Fibroblast of lung (primary cell): ENCODE results near the gene PGPEP1. TPM values are rescaled to one million over a fixed set of nuclear protein-coding genes. Genes with fewer than 3 reads are reported as not detected.

Experiments
- DNase-seq, 2 donors: peaks; one replicate each; pipeline versions ENCODE4 v3.0.0 to v3.0.0-alpha.2; 2010; ENCODE audit warnings: low read depth in 2 of 2
- H2AFZ ChIP-seq: 2 replicates; pipeline ENCODE4 v1.5.1; 2012; ENCODE audit warnings: low read length, control low read depth, inconsistent platforms
- H3K27ac ChIP-seq: 2 replicates; pipeline ENCODE4 v1.5.1; 2011; ENCODE audit warnings: low read length, control low read depth; ENCODE audit not compliant: insufficient read depth
- H3K27me3 ChIP-seq: 2 replicates; pipeline ENCODE4 v1.5.1; 2011; ENCODE audit warnings: mild to moderate bottlenecking, low read length; ENCODE audit not compliant: control insufficient read depth, insufficient read depth
- H3K36me3 ChIP-seq: 2 replicates; pipeline ENCODE4 v1.5.1; 2011; ENCODE audit warnings: low read length; ENCODE audit not compliant: control insufficient read depth, insufficient read depth
- H3K4me1 ChIP-seq: 2 replicates; pipeline ENCODE4 v1.5.1; 2011; ENCODE audit warnings: low read length; ENCODE audit not compliant: control insufficient read depth, insufficient read depth; ENCODE audit errors: extremely low read depth
- H3K4me2 ChIP-seq: 2 replicates; pipeline ENCODE4 v1.5.1; 2011; ENCODE audit warnings: low read length, control low read depth; ENCODE audit not compliant: insufficient read depth; ENCODE audit errors: extremely low read depth
- H3K4me3 ChIP-seq, 4 experiments: fragments of 200-600 bp in 1 of 4; sonication (generic) in 1 of 4; replicated peaks in 1 of 4; 2 replicates each; pipeline ENCODE4 v1.5.1; 2011 to 2016; ENCODE audit warnings: low read length in 4 of 4, low read depth in 3 of 4, mild to moderate bottlenecking in 3 of 4, control low read depth in 2 of 4, inconsistent platforms in 1 of 4, mixed read lengths in 1 of 4; ENCODE audit not compliant: insufficient read depth in 1 of 4; ENCODE audit errors: control extremely low read depth in 1 of 4
- H3K79me2 ChIP-seq: 2 replicates; pipeline ENCODE4 v1.5.1; 2012; ENCODE audit warnings: mild to moderate bottlenecking, low read length, inconsistent platforms; ENCODE audit not compliant: control insufficient read depth, insufficient read depth
- H3K9ac ChIP-seq: 2 replicates; pipeline ENCODE4 v1.5.1; 2011; ENCODE audit warnings: mild to moderate bottlenecking, low read length, control low read depth; ENCODE audit not compliant: insufficient read depth
- H3K9me3 ChIP-seq: 2 replicates; pipeline ENCODE4 v1.5.1; 2012; ENCODE audit warnings: low read depth, low read length; ENCODE audit not compliant: control insufficient read depth, insufficient read depth
- H4K20me1 ChIP-seq: 2 replicates; pipeline ENCODE4 v1.5.1; 2011; ENCODE audit warnings: low read length; ENCODE audit not compliant: control insufficient read depth, insufficient read depth; ENCODE audit errors: extremely low read depth
- CTCF ChIP-seq, 2 donors: IDR thresholded peaks in 1 of 2; conservative IDR thresholded peaks in 1 of 2; 1 replicate in 1 of 2; 2 replicates in 1 of 2; pipeline ENCODE4 v1.5.1; 2011 to 2012; ENCODE audit warnings: low read length in 2 of 2, control low read depth in 1 of 2, inconsistent platforms in 1 of 2, low read depth in 1 of 2, mild to moderate bottlenecking in 1 of 2
- EZH2 ChIP-seq: IDR thresholded peaks from 2 replicates; pipeline ENCODE4 v1.5.1; 2012; ENCODE audit warnings: low read length, control low read depth, mild to moderate bottlenecking; ENCODE audit errors: missing control alignments
- polyA minus RNA-seq: library from RNA; depleted of rRNA, polyadenylated mRNA; stranded (reverse); fragments of >200 nt; gene quantifications from 2 replicates; pipeline ENCODE4 v1.2.3, GENCODE V29; 2011; ENCODE audit warnings: low replicate concordance
- polyA plus RNA-seq, 2 donors: library from polyadenylated mRNA; depleted of rRNA in 1 of 2; stranded (reverse) in 1 of 2; unstranded in 1 of 2; fragments of >200 nt; gene quantifications; 2 replicates each; pipeline ENCODE4 v1.2.1, GENCODE V29; 2011 to 2012; ENCODE audit warnings: missing spikeins in 1 of 2
- total RNA-seq: library from RNA; depleted of rRNA; stranded (reverse); fragments of >200 nt; gene quantifications from 2 replicates; pipeline ENCODE4 v1.2.1, GENCODE V29; 2014

Gene PGPEP1
- total RNA-seq (63.9 and 78.8 TPM in 2 replicates), polyA plus RNA-seq (17.0 and 25.4 TPM in 2 replicates), polyA minus RNA-seq (110 and 120 TPM in 2 replicates)
- polyA plus RNA-seq (2012): 17.8 and 24.4 TPM in 2 replicates

- H3K4me1 ChIP-seq: peaks cover 6% of the 10 kb centered on the region
- no peaks in the 10 kb centered on the region for H3K27me3 ChIP-seq
- no peaks in the 10 kb centered on the region for H3K9me3 ChIP-seq
- peak within 1 kb of the TSS; percentile 64 to 89 (median 81) for H3K4me3 ChIP-seq
- peak within 1 kb of the TSS; percentile 63 for H3K9ac ChIP-seq
- peak within 1 kb of the TSS; percentile 27 for H3K27ac ChIP-seq
- no peaks in the 10 kb centered on the region for H3K79me2 ChIP-seq
- no peaks in the 10 kb centered on the region for H4K20me1 ChIP-seq
- no peak for TF ChIP-seq CTCF (conservative IDR thresholded peaks at IDR 0.05 in 1 of 2, IDR thresholded peaks at IDR 0.05 in 1 of 2; ENCODE audit: low read depth in 1 of 2, low read length in 2 of 2)
- TF ChIP-seq EZH2: no peak
- peak; percentile 49 to 55 for DNase-seq
- H3K4me2 ChIP-seq: peak within 1 kb of the TSS; percentile 85
- peaks cover 2% of the 10 kb centered on the region for H3K36me3 ChIP-seq
- peak within 1 kb of the TSS; percentile 64 for H2AFZ ChIP-seq
Measured at GRCh38 chr19:18340190-18340989, at the start of gene PGPEP1. PGPEP1 (plus strand) TSS chr19:18340598; CDS start chr19:18340682, 84 bp downstream.

- Histone ChIP-seq H3K4me1 (peaks cover 19% of the 10 kb centered on the region), H3K36me3 (no peaks in the 10 kb centered on the region), H3K4me2 (no peak overlapping the region), H2AFZ (no peak overlapping the region), H4K20me1 (no peaks in the 10 kb centered on the region), H3K4me3 (peak overlapping the region in 2 of 4 experiments; percentile 26 to 62), H3K9me3 (no peaks in the 10 kb centered on the region), H3K27ac (no peak overlapping the region), H3K79me2 (no peaks in the 10 kb centered on the region), H3K27me3 (no peaks in the 10 kb centered on the region), H3K9ac (no peak overlapping the region)
- no peak for DNase-seq
- TF ChIP-seq CTCF (conservative IDR thresholded peaks at IDR 0.05 in 1 of 2, IDR thresholded peaks at IDR 0.05 in 1 of 2; ENCODE audit: low read depth in 1 of 2, low read length in 2 of 2) (peak in 1 of 2 donors; percentile 12), EZH2 (no peak)
Measured at GRCh38 chr19:18291019-18291524, 49.3 kb upstream of the PGPEP1 start.
